A549 (cell line): ENCODE measurements around the gene SEZ6L2. TPM values are rescaled to one million over a fixed set of nuclear protein-coding genes. Genes with fewer than 3 reads are reported as not detected.
"Not testable (repeated sequence)": the region's sequence is repeated elsewhere in the genome, so short reads cannot be mapped to it uniquely, and the experiment has no call there.

Experiments
- ATAC-seq, 2 experiments: fragments of 200-7000 bp in 1 of 2; fragments of >200 bp in 1 of 2; cut with Nextera tagmentation in 1 of 2; cut with Tn5 transposase in 1 of 2; 3 replicates each; pipeline versions ENCODE4 v1.8.0 to v1.9.1; 2018 to 2020; ENCODE audit warnings: mild to moderate bottlenecking in 1 of 2, moderate library complexity in 1 of 2
- CTCF ChIA-PET: fragments of 300-600 bp; sonication (Branson Sonifier 250); formaldehyde crosslinking; extraction: SDS; loops from one replicate; lab custom pipeline; 2021; ENCODE audit warnings: antibody characterized with exemption, inconsistent platforms; lab: Yijun Ruan, JAX
- POLR2A ChIA-PET: fragments of 350-600 bp; formaldehyde crosslinking; extraction: SDS; loops from one replicate; lab custom pipeline; 2021; ENCODE audit warnings: antibody characterized with exemption, inconsistent platforms; lab: Yijun Ruan, JAX
- DNase-seq, 2 experiments: peaks; one replicate each; pipeline versions ENCODE4 v3.0.0 to v3.0.0-alpha.2; 2011 to 2016; ENCODE audit warnings: low read depth in 1 of 2, low spot score in 1 of 2
- FAIRE-seq: peaks from 2 replicates; lab custom pipeline; 2011; peaks lifted over from hg19 to GRCh38; lab: Jason Lieb, UNC
- H3K27ac ChIP-seq, 2 experiments: fragments of >200 bp; sonication (Bioruptor Twin); formaldehyde crosslinking; 3 replicates each; pipeline ENCODE4 v1.5.1; 2016 to 2017
- H3K4me1 ChIP-seq: fragments of >200 bp; sonication (Bioruptor Twin); formaldehyde crosslinking; 3 replicates; pipeline ENCODE4 v1.6.1; 2016
- H3K4me2 ChIP-seq: fragments of >200 bp; sonication (Bioruptor Twin); formaldehyde crosslinking; 3 replicates; pipeline ENCODE4 v1.6.1; 2016
- H3K4me3 ChIP-seq: fragments of >200 bp; sonication (Bioruptor Twin); formaldehyde crosslinking; 3 replicates; pipeline ENCODE4 v1.5.1; 2016
- H3K9me3 ChIP-seq: fragments of >200 bp; sonication (Bioruptor Twin); formaldehyde crosslinking; 3 replicates; pipeline ENCODE4 v1.6.1; 2016
- CEBPB ChIP-seq, 2 experiments: fragments of >200 bp in 1 of 2; sonication (Bioruptor Twin) in 1 of 2; formaldehyde crosslinking in 1 of 2; IDR thresholded peaks; 2 replicates each; pipeline ENCODE4 v1.6.1; 2012 to 2016
- ESRRA ChIP-seq: fragments of 150-350 bp; IDR thresholded peaks from 2 replicates; pipeline ENCODE4 v1.6.1; 2014; ENCODE audit warnings: mild to moderate bottlenecking, low read length, borderline replicate concordance
- FOSL2 ChIP-seq, 2 experiments: fragments of 450-650 bp in 1 of 2; fragments of >200 bp in 1 of 2; sonication (Bioruptor Twin) in 1 of 2; formaldehyde crosslinking; IDR thresholded peaks; 2 replicates each; pipeline versions ENCODE4 v1.5.0 to v1.6.1; 2016 to 2020; ENCODE audit warnings: mild to moderate bottlenecking in 1 of 2, moderate library complexity in 1 of 2
- HEYL ChIP-seq: fragments of 250-450 bp; sonication (Bioruptor Pico); IDR thresholded peaks from 2 replicates; pipeline ENCODE4 v1.8.0; 2021; ENCODE audit warnings: mild to moderate bottlenecking, moderate library complexity
- HOXB5 ChIP-seq: fragments of 250-450 bp; sonication (Bioruptor Pico); IDR thresholded peaks from 2 replicates; pipeline ENCODE4 v1.5.0; 2020; ENCODE audit warnings: mild to moderate bottlenecking, moderate library complexity
- JUNB ChIP-seq: fragments of >200 bp; sonication (Bioruptor Twin); formaldehyde crosslinking; IDR thresholded peaks from 2 replicates; pipeline ENCODE4 v1.6.1; 2016
- RFX5 ChIP-seq: fragments of 450-650 bp; IDR thresholded peaks from 2 replicates; pipeline ENCODE4 v1.7.1; 2014; ENCODE audit warnings: antibody characterized with exemption, mild to moderate bottlenecking, moderate library complexity
- SREBF2 ChIP-seq: fragments of 450-650 bp; IDR thresholded peaks from 2 replicates; pipeline ENCODE4 v1.6.1; 2014; ENCODE audit warnings: mild to moderate bottlenecking, moderate library complexity
- TFCP2L1 ChIP-seq: fragments of 250-450 bp; sonication (Bioruptor Pico); IDR thresholded peaks from 2 replicates; pipeline ENCODE4 v1.5.0; 2021; ENCODE audit warnings: mild to moderate bottlenecking
- USF2 ChIP-seq: fragments of 450-650 bp; IDR thresholded peaks from 2 replicates; pipeline ENCODE4 v1.6.1; 2014; ENCODE audit warnings: antibody characterized with exemption
- ZFP36 ChIP-seq: fragments of 450-650 bp; IDR thresholded peaks from 2 replicates; pipeline ENCODE4 v1.6.1; 2014; ENCODE audit warnings: borderline replicate concordance; ENCODE audit not compliant: partially characterized antibody
- ZNF302 ChIP-seq: fragments of 250-450 bp; sonication (Bioruptor Pico); IDR thresholded peaks from 2 replicates; pipeline ENCODE4 v1.9.0; 2021; ENCODE audit warnings: inconsistent platforms, mild to moderate bottlenecking, moderate library complexity
- WGBS: methylation state at CpG from one replicate; pipeline ENCODE4 v1.1.6; 2017; ENCODE audit errors: missing lambda C conversion rate; 5-methylcytosine and 5-hydroxymethylcytosine counted together
- polyA plus RNA-seq, 4 experiments: library from polyadenylated mRNA; depleted of rRNA in 3 of 4; stranded (reverse); fragments of >200 nt; fragmentation: RNase III in 1 of 4; extraction: RNeasy Plus Mini Kit Qiagen cat#74134 plus additional on column Dnase treatment in 1 of 4; gene quantifications; 2 replicates in 3 of 4; 3 replicates in 1 of 4; pipeline ENCODE4 v1.2.3, GENCODE V29; 2011 to 2017
- TF ChIP-seq, protein P1 (sequence below): fragments of 250-450 bp; sonication (Bioruptor Pico); IDR thresholded peaks from 2 replicates; pipeline ENCODE4 v1.5.0; 2021; ENCODE audit warnings: mild to moderate bottlenecking, moderate library complexity, borderline replicate concordance
- TF ChIP-seq, protein P2 (sequence below): fragments of >200 bp; sonication (Bioruptor Twin); formaldehyde crosslinking; IDR thresholded peaks from 2 replicates; pipeline ENCODE4 v1.6.1; 2016
- TF ChIP-seq, protein P3 (sequence below): fragments of >200 bp; sonication (Bioruptor Twin); formaldehyde crosslinking; IDR thresholded peaks from 3 replicates; pipeline ENCODE4 v1.5.1; 2016

SEZ6L2 gene
- polyA plus RNA-seq, 2 of the 4 experiments (the other 2 are of a cell fraction): 4.3 to 11.4 TPM

DNA sequence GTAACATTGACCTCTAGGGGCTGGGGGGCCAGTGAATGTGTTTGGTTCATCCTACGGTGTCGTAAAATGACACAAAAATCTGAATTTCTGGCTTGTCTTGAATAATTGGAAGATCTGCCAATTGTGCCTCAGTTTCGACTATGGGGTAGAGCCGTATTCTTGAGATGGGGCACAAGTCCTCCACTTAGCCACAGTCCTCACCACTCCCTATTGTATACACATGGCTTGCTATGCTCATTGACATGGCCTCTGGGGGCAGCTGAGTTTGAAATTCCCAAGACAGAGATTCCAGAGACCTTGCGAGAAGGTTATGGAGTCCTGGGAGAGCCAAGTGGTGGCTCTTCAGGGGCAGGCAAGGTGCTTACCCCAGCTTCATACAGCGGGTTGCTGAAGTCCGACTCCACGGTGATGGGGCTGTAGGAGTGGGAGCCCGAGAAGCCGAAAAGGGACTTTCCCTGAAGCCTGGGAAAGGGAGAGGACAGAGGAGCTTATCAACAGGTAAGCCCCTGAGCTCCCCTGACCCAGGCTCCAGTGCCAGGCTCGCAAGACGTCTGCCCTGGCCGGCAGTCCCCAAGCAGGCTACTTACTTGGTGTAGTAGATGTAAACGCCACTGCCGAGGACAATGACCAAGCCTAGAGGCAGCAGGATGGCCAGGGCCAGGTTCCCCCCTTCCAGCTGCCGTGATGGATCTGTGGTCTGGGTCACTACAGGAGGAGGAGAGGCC is 27.4 kb downstream of the SEZ6L2 start:
- Histone ChIP-seq H3K4me1 (peaks cover 7% of the 10 kb centered on the region; the same call in 1 of the 3 replicates), H3K4me3 (no peak overlapping the region), H3K4me2 (no peak overlapping the region), H3K9me3 (no peaks in the 10 kb centered on the region), H3K27ac (no peak overlapping the region)
- FAIRE-seq: no peak
- ATAC-seq: no peak
- WGBS: 86% methylated on average over 10 of the region's 16 CpGs
- TF ChIP-seq, protein P1, sequence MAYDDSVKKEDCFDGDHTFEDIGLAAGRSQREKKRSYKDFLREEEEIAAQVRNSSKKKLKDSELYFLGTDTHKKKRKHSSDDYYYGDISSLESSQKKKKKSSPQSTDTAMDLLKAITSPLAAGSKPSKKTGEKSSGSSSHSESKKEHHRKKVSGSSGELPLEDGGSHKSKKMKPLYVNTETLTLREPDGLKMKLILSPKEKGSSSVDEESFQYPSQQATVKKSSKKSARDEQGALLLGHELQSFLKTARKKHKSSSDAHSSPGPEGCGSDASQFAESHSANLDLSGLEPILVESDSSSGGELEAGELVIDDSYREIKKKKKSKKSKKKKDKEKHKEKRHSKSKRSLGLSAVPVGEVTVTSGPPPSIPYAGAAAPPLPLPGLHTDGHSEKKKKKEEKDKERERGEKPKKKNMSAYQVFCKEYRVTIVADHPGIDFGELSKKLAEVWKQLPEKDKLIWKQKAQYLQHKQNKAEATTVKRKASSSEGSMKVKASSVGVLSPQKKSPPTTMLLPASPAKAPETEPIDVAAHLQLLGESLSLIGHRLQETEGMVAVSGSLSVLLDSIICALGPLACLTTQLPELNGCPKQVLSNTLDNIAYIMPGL (CRISPR knock-in tag): no peak
- peak; percentile 82 for TF ChIP-seq ZFP36
- CTCF ChIA-PET: interaction anchor here (0.7 to 1.5 kb wide), 7 partner anchors 12 to 172 kb away, joined by 3 to 7 read pairs (median 3); partner anchors contain the start of gene PAGR1
- POLR2A ChIA-PET: interaction anchor here (0.6 kb wide), 1 partner anchor 32 kb away, joined by 3 read pairs; no protein-coding TSS in a partner anchor
- DNase-seq: no peak

GRCh38 chr16:29869067-29869466 is 30.3 kb downstream of the SEZ6L2 start:
- CTCF ChIA-PET: interaction anchor here (0.5 to 2.8 kb wide), 4 partner anchors 15 to 162 kb away, joined by 3 to 8 read pairs (median 3); partner anchors contain the start of gene TLCD3B
- H3K4me1 ChIP-seq; H3K4me2 ChIP-seq; H3K27ac ChIP-seq; ATAC-seq; POLR2A ChIA-PET; H3K4me3 ChIP-seq; FAIRE-seq; DNase-seq; H3K9me3 ChIP-seq; TF ChIP-seq FOSL2 (IDR thresholded peaks at IDR 0.05): not testable (repeated sequence)
- peak; percentile 36; the same call in 1 of the 2 replicates for TF ChIP-seq FOSL2 (CRISPR knock-in tag; IDR thresholded peaks at IDR 0.05)
- WGBS: 68% methylated on average over 8 of the region's 8 CpGs

- Histone ChIP-seq H3K4me2 (no peak overlapping the region), H3K27ac (no peak overlapping the region), H3K9me3 (no peaks in the 10 kb centered on the region), H3K4me1 (peaks cover 8% of the 10 kb centered on the region), H3K4me3 (no peak overlapping the region)
- CTCF ChIA-PET: interaction anchor here (0.5 to 2.8 kb wide), 5 partner anchors 14 to 163 kb away, joined by 3 to 8 read pairs (median 3); partner anchors contain the start of genes MVP and TLCD3B
- DNase-seq (no peak), FAIRE-seq (no peak), ATAC-seq (no peak)
- POLR2A ChIA-PET: no interaction called here
- TF ChIP-seq ZNF302 (CRISPR knock-in tag) (no peak), JUNB (no peak), TFCP2L1 (CRISPR knock-in tag) (no peak), HOXB5 (CRISPR knock-in tag) (no peak), ESRRA (no peak), HEYL (CRISPR knock-in tag) (no peak), SREBF2 (no peak), CEBPB (IDR thresholded peaks at IDR 0.05) (no peak), FOSL2 (IDR thresholded peaks at IDR 0.05) (no peak), FOSL2 (CRISPR knock-in tag; IDR thresholded peaks at IDR 0.05) (no peak), RFX5 (no peak), USF2 (no peak)
- TF ChIP-seq, protein P2, sequence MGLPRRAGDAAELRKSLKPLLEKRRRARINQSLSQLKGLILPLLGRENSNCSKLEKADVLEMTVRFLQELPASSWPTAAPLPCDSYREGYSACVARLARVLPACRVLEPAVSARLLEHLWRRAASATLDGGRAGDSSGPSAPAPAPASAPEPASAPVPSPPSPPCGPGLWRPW: no peak
- TF ChIP-seq, protein P3, sequence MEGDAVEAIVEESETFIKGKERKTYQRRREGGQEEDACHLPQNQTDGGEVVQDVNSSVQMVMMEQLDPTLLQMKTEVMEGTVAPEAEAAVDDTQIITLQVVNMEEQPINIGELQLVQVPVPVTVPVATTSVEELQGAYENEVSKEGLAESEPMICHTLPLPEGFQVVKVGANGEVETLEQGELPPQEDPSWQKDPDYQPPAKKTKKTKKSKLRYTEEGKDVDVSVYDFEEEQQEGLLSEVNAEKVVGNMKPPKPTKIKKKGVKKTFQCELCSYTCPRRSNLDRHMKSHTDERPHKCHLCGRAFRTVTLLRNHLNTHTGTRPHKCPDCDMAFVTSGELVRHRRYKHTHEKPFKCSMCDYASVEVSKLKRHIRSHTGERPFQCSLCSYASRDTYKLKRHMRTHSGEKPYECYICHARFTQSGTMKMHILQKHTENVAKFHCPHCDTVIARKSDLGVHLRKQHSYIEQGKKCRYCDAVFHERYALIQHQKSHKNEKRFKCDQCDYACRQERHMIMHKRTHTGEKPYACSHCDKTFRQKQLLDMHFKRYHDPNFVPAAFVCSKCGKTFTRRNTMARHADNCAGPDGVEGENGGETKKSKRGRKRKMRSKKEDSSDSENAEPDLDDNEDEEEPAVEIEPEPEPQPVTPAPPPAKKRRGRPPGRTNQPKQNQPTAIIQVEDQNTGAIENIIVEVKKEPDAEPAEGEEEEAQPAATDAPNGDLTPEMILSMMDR: no peak
- WGBS: 61% methylated on average over 8 of the region's 8 CpGs
Observed at GRCh38 chr16:29868396-29869009, 30.8 kb downstream of the SEZ6L2 start.
